SJSA1 (cell line): Measurements from ENCODE around the gene CCDC88A. TPM values are rescaled to one million over a fixed set of nuclear protein-coding genes. Genes with fewer than 3 reads are reported as not detected.

Experiments used
- DNase-seq, 2 experiments: peaks; one replicate each; pipeline ENCODE4 v3.0.0-alpha.2; 2015 to 2020; ENCODE audit warnings: low spot score in 2 of 2, low read depth in 1 of 2
- H3K27ac ChIP-seq: fragments of 250-450 bp; sonication (Bioruptor Pico); 2 replicates; pipeline ENCODE4 v1.5.1; 2020; ENCODE audit warnings: mild to moderate bottlenecking, moderate library complexity
- H3K27me3 ChIP-seq: fragments of 250-450 bp; sonication (Bioruptor Pico); replicated peaks from 2 replicates; pipeline ENCODE4 v1.5.1; 2020; ENCODE audit warnings: mild to moderate bottlenecking, moderate library complexity
- H3K36me3 ChIP-seq: fragments of 250-450 bp; sonication (Bioruptor Pico); 2 replicates; pipeline ENCODE4 v1.5.1; 2020; ENCODE audit warnings: mild to moderate bottlenecking
- H3K4me1 ChIP-seq: fragments of 250-450 bp; sonication (Bioruptor Pico); replicated peaks from 2 replicates; pipeline ENCODE4 v1.6.1; 2021; ENCODE audit warnings: mild to moderate bottlenecking
- H3K4me3 ChIP-seq: fragments of 250-450 bp; sonication (Bioruptor Pico); 2 replicates; pipeline ENCODE4 v1.5.1; 2020; ENCODE audit warnings: mild to moderate bottlenecking
- H3K9me3 ChIP-seq: fragments of 250-450 bp; sonication (Bioruptor Pico); replicated peaks from 2 replicates; pipeline ENCODE4 v1.5.1; 2020; ENCODE audit warnings: mild to moderate bottlenecking
- total RNA-seq: library from RNA; depleted of rRNA; stranded (reverse); fragments of >200 nt; shearing (Covaris generic); gene quantifications from 2 replicates; pipeline ENCODE4 v1.2.3, GENCODE V29; 2014

CCDC88A gene
- total RNA-seq, 1 experiment from 2014 or later = 73.5 TPM

GRCh38 chr2:55438391-55439100, 18.9 kb upstream of the CCDC88A start:
- H3K9me3 ChIP-seq = no peaks in the 10 kb centered on the region
- H3K27me3 ChIP-seq = no peaks in the 10 kb centered on the region
- no peak overlapping the region for H3K4me3 ChIP-seq
- no peaks in the 10 kb centered on the region for H3K4me1 ChIP-seq
- no peaks in the 10 kb centered on the region for H3K36me3 ChIP-seq
- DNase-seq = no peak
- no peak overlapping the region for H3K27ac ChIP-seq

- no peaks in the 10 kb centered on the region for H3K4me1 ChIP-seq
- no peak for DNase-seq
- H3K4me3 ChIP-seq = no peak overlapping the region
- H3K27ac ChIP-seq = no peak overlapping the region
- no peaks in the 10 kb centered on the region for H3K27me3 ChIP-seq
- H3K9me3 ChIP-seq = no peaks in the 10 kb centered on the region
- H3K36me3 ChIP-seq = no peaks in the 10 kb centered on the region
Observed at GRCh38 chr2:55437515-55438390, 18.1 kb upstream of the CCDC88A start.

DNA sequence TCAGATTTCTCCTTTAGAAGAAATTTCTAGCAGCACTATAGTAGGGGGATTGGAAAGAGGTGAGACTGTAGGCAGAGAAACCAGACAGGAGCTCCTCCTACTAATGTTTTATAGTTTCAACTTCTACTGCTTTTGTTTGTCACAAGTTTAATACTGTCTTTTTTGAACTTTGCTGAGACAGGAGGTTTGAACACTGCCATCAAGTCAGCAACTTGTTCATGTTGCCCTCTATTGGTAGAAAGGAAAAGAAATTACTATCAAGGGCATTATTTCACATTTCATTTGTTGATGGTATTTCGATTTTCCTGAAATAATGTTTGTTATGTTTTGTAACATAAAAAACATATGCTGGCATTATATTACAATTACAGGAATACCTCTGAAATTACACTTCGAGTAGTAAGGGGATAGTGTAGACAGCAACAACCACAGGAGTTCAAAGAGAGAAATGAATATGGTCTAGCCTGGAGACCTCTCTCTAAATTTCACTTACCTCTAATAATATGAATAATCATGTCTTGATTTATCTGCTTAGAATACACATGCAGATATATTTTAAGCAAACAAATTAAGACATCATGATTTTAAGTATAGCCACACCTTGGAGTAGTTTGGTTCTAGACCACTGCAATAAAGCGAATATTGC, 12.4 kb upstream of the CCDC88A start:
- H3K27me3 ChIP-seq = no peaks in the 10 kb centered on the region
- no peaks in the 10 kb centered on the region for H3K4me1 ChIP-seq
- no peaks in the 10 kb centered on the region for H3K9me3 ChIP-seq
- no peaks in the 10 kb centered on the region for H3K36me3 ChIP-seq
- peak in 1 of 2 experiments; percentile 31 for DNase-seq
- H3K27ac ChIP-seq = no peak overlapping the region
- H3K4me3 ChIP-seq = no peak overlapping the region

DNA sequence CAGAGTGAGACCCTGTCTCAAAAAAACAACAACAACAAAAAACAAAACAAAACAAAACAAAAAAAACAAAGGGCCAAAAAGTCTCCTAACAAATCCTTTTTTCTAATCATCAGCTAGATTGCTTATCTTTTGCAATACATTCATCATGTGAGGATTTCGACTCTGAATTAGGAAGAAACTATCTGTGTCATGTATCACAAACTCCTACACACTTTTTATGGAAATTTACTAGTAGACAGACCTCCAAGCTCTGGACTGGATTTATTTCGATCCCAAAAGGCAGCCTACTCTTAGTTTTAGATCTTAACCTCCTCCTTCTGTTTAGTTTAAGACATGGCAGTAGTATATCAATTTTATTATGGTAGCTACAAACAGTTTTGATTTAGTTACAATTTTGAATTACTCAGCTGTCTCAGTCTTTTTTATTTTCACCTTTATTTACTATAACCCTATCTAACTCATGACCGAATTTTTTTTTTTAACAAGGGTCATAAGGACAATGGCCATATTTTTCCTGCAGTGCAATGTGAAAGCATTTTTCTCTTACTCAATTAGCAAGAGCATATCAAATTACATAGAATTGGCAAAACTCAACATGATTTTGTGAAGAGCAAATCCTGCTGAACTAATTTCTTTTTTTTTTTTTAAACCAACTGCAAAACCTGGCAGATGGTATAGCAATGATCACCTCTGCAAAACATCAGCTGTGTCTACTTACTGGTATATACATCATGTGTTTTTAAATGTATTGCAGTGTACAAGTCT, 10.7 kb upstream of the CCDC88A start:
- no peak for DNase-seq
- Histone ChIP-seq H3K36me3 (no peaks in the 10 kb centered on the region), H3K9me3 (no peaks in the 10 kb centered on the region), H3K27ac (no peak overlapping the region), H3K4me1 (peaks cover 6% of the 10 kb centered on the region), H3K4me3 (no peak overlapping the region), H3K27me3 (no peaks in the 10 kb centered on the region)

- peaks cover 18% of the 10 kb centered on the region for H3K4me1 ChIP-seq
- DNase-seq = no peak
- no peaks in the 10 kb centered on the region for H3K36me3 ChIP-seq
- no peaks in the 10 kb centered on the region for H3K9me3 ChIP-seq
- H3K4me3 ChIP-seq = no peak overlapping the region
- H3K27me3 ChIP-seq = no peaks in the 10 kb centered on the region
- no peak overlapping the region for H3K27ac ChIP-seq
Observed at GRCh38 chr2:55428258-55428657, 8.6 kb upstream of the CCDC88A start.

DNA sequence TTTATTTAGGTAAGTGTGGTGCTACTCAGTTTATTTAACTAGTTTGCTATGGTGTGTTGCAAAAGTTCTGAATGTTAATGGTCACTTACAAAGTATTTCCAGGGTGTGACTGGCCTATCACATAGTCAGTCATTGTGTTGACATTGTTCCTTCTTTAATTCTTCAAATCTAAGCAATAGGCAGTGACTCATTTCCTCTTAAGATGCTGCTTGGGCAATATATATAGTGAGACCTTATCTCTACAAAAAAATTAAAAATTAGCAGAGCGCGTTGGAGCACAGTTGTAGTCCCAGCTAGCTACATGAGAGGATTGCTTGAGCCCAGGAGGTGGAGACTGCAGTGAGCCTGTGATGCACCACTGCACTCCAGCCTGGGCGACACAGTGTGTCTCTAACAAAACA, 5.8 kb upstream of the CCDC88A start:
- Histone ChIP-seq H3K27me3 (no peaks in the 10 kb centered on the region), H3K36me3 (no peaks in the 10 kb centered on the region), H3K27ac (peak overlapping the region; percentile 41), H3K4me1 (peaks cover 18% of the 10 kb centered on the region), H3K4me3 (no peak overlapping the region), H3K9me3 (no peaks in the 10 kb centered on the region)
- DNase-seq = peak in 1 of 2 experiments; percentile 63

DNA sequence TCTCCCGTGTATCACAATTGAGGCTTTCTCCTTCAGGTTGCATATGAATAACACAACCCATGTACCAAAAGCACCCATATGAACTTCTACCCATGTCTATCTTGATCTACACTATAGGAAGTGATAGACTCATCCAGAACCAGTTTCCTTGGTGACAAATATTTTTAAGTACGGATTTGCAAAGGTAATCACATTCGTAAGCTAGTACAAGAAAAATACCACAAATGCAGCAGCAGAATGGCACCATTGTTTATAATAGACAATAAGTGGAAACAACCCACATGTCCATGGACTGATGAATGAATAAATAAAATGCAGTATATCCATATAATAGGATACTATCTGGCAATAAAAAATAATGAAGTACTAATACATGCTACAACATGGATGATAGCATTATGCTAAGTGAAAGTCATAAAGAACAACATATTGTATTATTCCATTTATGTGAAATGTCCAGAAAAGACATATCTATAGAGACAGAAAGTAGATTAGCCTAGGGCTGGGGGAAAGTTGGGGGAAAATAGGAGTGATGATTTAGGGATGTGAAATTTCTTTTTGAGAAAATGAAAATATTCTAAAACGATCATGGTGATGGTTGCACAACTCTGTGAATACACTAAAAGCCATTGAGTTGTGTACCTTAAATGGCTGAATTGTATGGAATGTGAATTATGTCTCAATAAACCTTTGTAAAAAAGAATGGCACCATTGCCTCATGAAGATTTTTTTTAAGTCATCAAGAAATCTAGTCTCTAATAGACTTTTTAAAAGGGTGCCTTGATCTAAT, 3.4 kb upstream of the CCDC88A start:
- no peak overlapping the region for H3K27ac ChIP-seq
- H3K4me1 ChIP-seq = peaks cover 18% of the 10 kb centered on the region
- H3K9me3 ChIP-seq = no peaks in the 10 kb centered on the region
- H3K27me3 ChIP-seq = no peaks in the 10 kb centered on the region
- H3K36me3 ChIP-seq = no peaks in the 10 kb centered on the region
- no peak for DNase-seq
- no peak overlapping the region for H3K4me3 ChIP-seq

DNA sequence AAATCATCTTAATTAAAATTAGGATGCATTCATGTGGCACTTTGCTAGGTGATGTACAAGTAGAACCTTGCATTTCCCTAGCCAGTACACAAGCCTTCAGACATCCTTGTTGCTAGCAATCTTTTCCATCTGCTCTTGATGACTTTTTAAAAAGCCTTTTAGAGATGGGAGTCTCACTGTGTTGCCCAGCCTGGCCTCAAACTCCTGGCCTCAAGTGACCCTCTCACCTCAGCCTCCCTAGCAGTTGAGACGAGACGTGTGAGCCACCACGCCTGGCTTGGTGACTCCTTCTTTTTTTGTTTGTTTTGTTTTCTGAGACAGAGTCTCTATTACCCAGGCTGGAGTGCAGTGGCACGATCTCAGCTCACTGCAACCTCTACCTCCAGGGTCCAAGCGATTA, 1.7 kb upstream of the CCDC88A start:
- no peak overlapping the region for H3K4me3 ChIP-seq
- DNase-seq = no peak
- no peaks in the 10 kb centered on the region for H3K9me3 ChIP-seq
- H3K36me3 ChIP-seq = no peaks in the 10 kb centered on the region; the same call in 1 of the 2 replicates
- H3K4me1 ChIP-seq = peaks cover 18% of the 10 kb centered on the region
- H3K27ac ChIP-seq = no peak overlapping the region
- no peaks in the 10 kb centered on the region for H3K27me3 ChIP-seq

- H3K4me3 ChIP-seq = peak overlapping the region; percentile 65
- no peaks in the 10 kb centered on the region; the same call in 1 of the 2 replicates for H3K36me3 ChIP-seq
- H3K4me1 ChIP-seq = peaks cover 16% of the 10 kb centered on the region
- H3K27ac ChIP-seq = peak overlapping the region; percentile 7; the same call in 1 of the 2 replicates
- H3K27me3 ChIP-seq = no peaks in the 10 kb centered on the region
- H3K9me3 ChIP-seq = no peaks in the 10 kb centered on the region
- no peak for DNase-seq
Observed at GRCh38 chr2:55420871-55421270, 1.2 kb upstream of the CCDC88A start.

- no peaks in the 10 kb centered on the region for H3K27me3 ChIP-seq
- peaks cover 12% of the 10 kb centered on the region for H3K4me1 ChIP-seq
- peak overlapping the region; percentile 65 for H3K4me3 ChIP-seq
- DNase-seq = no peak
- peak overlapping the region; percentile 7; the same call in 1 of the 2 replicates for H3K27ac ChIP-seq
- H3K9me3 ChIP-seq = no peaks in the 10 kb centered on the region
- no peaks in the 10 kb centered on the region; the same call in 1 of the 2 replicates for H3K36me3 ChIP-seq
Observed at GRCh38 chr2:55420439-55420725, 726 bp upstream of the CCDC88A start.

DNA sequence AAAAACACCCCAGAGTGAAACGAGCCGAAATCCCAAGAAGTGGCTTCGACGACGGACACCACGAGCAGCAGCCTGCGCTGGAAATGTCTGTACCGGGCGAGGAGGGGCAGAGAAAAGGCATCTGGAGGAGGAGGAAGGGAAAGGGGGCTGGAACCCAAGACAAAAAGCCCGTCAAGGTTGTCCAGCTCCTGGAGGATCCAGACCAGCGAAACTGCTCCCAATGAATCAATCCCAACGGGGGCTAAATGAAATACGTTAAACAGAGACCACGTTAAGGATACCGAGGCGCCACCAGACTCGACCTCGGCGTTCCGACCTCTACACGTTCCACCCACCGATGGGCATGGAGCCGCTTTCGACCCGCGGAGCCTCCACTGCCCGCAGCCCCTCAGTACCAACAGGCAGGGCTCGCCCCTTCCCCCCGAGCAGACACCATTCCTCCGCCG, 400 bp downstream of the CCDC88A start:
- no peaks in the 10 kb centered on the region for H3K9me3 ChIP-seq
- DNase-seq = peak in 1 of 2 experiments; percentile 55
- H3K27ac ChIP-seq = peak overlapping the region; percentile 64
- peak overlapping the region; percentile 65 for H3K4me3 ChIP-seq
- H3K4me1 ChIP-seq = peaks cover 1% of the 10 kb centered on the region; the same call in 1 of the 2 replicates
- H3K36me3 ChIP-seq = peaks cover 3% of the 10 kb centered on the region
- no peaks in the 10 kb centered on the region for H3K27me3 ChIP-seq

DNA sequence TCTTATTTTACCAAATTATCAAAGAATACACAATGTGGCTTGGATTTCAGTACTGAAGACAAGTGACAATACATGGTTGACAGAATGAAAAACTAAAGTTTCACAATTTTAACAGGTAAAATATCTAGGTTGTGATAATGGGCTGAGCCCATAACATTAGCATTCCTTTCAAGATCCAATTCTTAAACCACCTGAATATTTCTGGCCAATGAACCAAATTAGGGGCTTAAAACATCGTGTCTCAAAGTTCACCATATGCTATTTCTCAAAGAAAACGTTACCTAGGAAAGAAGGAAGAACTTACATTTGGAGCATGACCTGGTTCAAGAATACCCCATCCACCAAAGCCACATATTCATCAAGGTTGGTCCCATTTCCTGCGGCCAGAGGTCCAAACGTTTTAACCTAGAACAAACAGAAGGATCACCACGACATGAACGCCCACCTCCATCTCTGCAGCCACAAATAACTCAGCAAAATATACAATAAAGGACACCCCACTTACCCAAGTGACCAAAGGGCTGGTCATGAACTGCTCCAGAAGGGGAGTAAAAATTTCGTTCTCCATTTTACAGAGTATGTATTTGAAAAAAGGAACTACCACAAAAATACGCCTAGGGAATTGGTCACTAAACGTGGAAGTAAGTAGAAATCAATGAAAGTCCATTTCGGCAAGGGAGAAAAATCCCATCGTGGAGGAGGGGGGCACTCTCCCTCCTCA, 984 bp downstream of the CCDC88A start:
- Histone ChIP-seq H3K4me1 (no peaks in the 10 kb centered on the region; the same call in 1 of the 2 replicates), H3K9me3 (no peaks in the 10 kb centered on the region), H3K36me3 (peaks cover 6% of the 10 kb centered on the region), H3K27me3 (no peaks in the 10 kb centered on the region), H3K4me3 (peak overlapping the region; percentile 65), H3K27ac (peak overlapping the region; percentile 64)
- peak in 1 of 2 experiments; percentile 10 for DNase-seq
